Trophoblast cell (in vitro differentiated cells and primary cell): Measurements from ENCODE around the gene TUNAR.

ENCODE experiments used
- DNase-seq, 2 donors: peaks; one replicate each; pipeline ENCODE4 v3.0.0-alpha.2; 2016
- H2AFZ ChIP-seq: 2 replicates; pipeline ENCODE4 v1.6.1; 2013; ENCODE audit warnings: low read length, moderate library complexity, mild to moderate bottlenecking; ENCODE audit not compliant: insufficient read depth, poor library complexity
- H2AK5ac ChIP-seq: 2 replicates; pipeline ENCODE4 v1.6.1; 2013; ENCODE audit warnings: mild to moderate bottlenecking, low read length
- H2BK120ac ChIP-seq: 2 replicates; pipeline ENCODE4 v1.6.1; 2013; ENCODE audit warnings: low read length, mild to moderate bottlenecking, moderate library complexity; ENCODE audit not compliant: insufficient read depth, poor library complexity
- H2BK12ac ChIP-seq: 2 replicates; pipeline ENCODE4 v1.6.1; 2013; ENCODE audit warnings: mild to moderate bottlenecking, low read length, moderate library complexity
- H2BK5ac ChIP-seq: 2 replicates; pipeline ENCODE4 v1.6.1; 2013; ENCODE audit warnings: low read length, low read depth, moderate library complexity, mild to moderate bottlenecking; ENCODE audit not compliant: poor library complexity
- H3K14ac ChIP-seq: 2 replicates; pipeline ENCODE4 v1.6.1; 2013; ENCODE audit warnings: mild to moderate bottlenecking, low read length
- H3K18ac ChIP-seq: 2 replicates; pipeline ENCODE4 v1.6.1; 2013; ENCODE audit warnings: mild to moderate bottlenecking, low read length
- H3K23ac ChIP-seq: 2 replicates; pipeline ENCODE4 v1.6.1; 2013; ENCODE audit warnings: low read length
- H3K27ac ChIP-seq: 2 replicates; pipeline ENCODE4 v1.5.1; 2013; ENCODE audit warnings: low read depth, mild to moderate bottlenecking, inconsistent platforms, low read length, moderate library complexity
- H3K27me3 ChIP-seq: 2 replicates; pipeline ENCODE4 v1.6.1; 2013; ENCODE audit warnings: inconsistent platforms, mild to moderate bottlenecking, low read length, moderate library complexity; ENCODE audit not compliant: insufficient read depth
- H3K36me3 ChIP-seq, 2 experiments: 1 replicate in 1 of 2; 2 replicates in 1 of 2; pipeline ENCODE4 v1.6.1; 2013; ENCODE audit warnings: low read length in 2 of 2, mild to moderate bottlenecking in 2 of 2, moderate library complexity in 1 of 2; ENCODE audit not compliant: insufficient read depth in 2 of 2, control insufficient read depth in 1 of 2
- H3K4ac ChIP-seq: 2 replicates; pipeline ENCODE4 v1.6.1; 2013; ENCODE audit warnings: low read depth, mild to moderate bottlenecking, low read length, moderate library complexity
- H3K4me1 ChIP-seq, 2 experiments: 1 replicate in 1 of 2; 2 replicates in 1 of 2; pipeline ENCODE4 v1.6.1; 2013; ENCODE audit warnings: low read length in 2 of 2, mild to moderate bottlenecking in 2 of 2, moderate library complexity in 1 of 2; ENCODE audit not compliant: insufficient read depth in 2 of 2, control insufficient read depth in 1 of 2
- H3K4me2 ChIP-seq: 2 replicates; pipeline ENCODE4 v1.6.1; 2013; ENCODE audit warnings: inconsistent platforms, mild to moderate bottlenecking, low read length, moderate library complexity
- H3K4me3 ChIP-seq: 2 replicates; pipeline ENCODE4 v1.5.1; 2013; ENCODE audit warnings: mild to moderate bottlenecking, low read depth, low read length, inconsistent platforms
- H3K79me1 ChIP-seq: one replicate; pipeline ENCODE4 v1.6.1; 2013; ENCODE audit warnings: low read length
- H3K79me2 ChIP-seq: 2 replicates; pipeline ENCODE4 v1.6.1; 2013; ENCODE audit warnings: low read length, mild to moderate bottlenecking; ENCODE audit not compliant: control insufficient read depth, insufficient read depth, poor library complexity
- H3K9ac ChIP-seq: 2 replicates; pipeline ENCODE4 v1.6.1; 2013; ENCODE audit warnings: mild to moderate bottlenecking, low read length
- H3K9me3 ChIP-seq: 2 replicates; pipeline ENCODE4 v1.6.1; 2013; ENCODE audit warnings: low read depth, mild to moderate bottlenecking, control low read depth, inconsistent platforms, low read length; ENCODE audit not compliant: insufficient read depth
- H4K12ac ChIP-seq: 2 replicates; pipeline ENCODE4 v1.6.1; 2013; ENCODE audit warnings: low read depth, mild to moderate bottlenecking, low read length, moderate library complexity
- H4K8ac ChIP-seq: 2 replicates; pipeline ENCODE4 v1.6.1; 2013; ENCODE audit warnings: low read depth, mild to moderate bottlenecking, low read length, moderate library complexity
- H4K91ac ChIP-seq: one replicate; pipeline ENCODE4 v1.6.1; 2013; ENCODE audit warnings: low read depth, mild to moderate bottlenecking, low read length, moderate library complexity
- WGBS: extraction: QIAGEN DNeasy Blood & Tissue Kit; methylation state at CpG from one replicate; pipeline ENCODE4 v1.1.7; 2013; ENCODE audit warnings: missing lambda C conversion rate; ENCODE audit not compliant: insufficient read length, insufficient coverage; ENCODE audit errors: extremely low coverage; 5-methylcytosine and 5-hydroxymethylcytosine counted together

Gene TUNAR

DNA sequence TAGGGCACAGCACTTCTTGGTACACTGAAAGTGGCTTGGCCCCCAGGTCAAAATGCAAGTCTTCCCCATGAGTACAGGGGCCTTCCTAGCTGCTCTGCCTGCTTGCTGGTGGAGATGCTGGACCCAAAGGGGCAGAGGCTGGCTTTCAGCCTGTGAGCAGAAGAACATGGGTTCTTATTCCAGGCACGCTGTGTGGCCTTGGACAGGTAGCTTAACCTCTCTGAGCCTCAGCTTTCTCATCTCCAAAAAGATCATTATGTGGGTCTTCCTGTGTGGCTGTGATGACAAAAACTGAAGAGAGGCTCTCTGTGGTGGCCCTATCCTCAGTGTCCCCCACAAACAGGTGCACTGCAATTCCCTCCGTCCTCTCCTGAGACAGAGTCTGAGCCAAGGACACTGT, 45.6 kb upstream of the TUNAR start:
- Histone ChIP-seq H4K12ac (no peak overlapping the region), H2BK12ac (no peak overlapping the region), H4K8ac (no peak overlapping the region), H3K4me2 (no peak overlapping the region), H3K4ac (no peak overlapping the region), H3K27ac (no peak overlapping the region), H3K79me2 (no peaks in the 10 kb centered on the region), H3K18ac (no peak overlapping the region), H3K4me3 (no peak overlapping the region), H2BK120ac (no peak overlapping the region), H2AFZ (no peak overlapping the region), H3K27me3 (no peaks in the 10 kb centered on the region), H3K9me3 (peaks cover 5% of the 10 kb centered on the region), H3K4me1 (peaks cover 0 to 2% of the 10 kb centered on the region in 2 experiments), H2AK5ac (no peak overlapping the region), H3K9ac (no peak overlapping the region), H4K91ac (no peak overlapping the region), H3K14ac (no peak overlapping the region), H3K23ac (no peak overlapping the region), H2BK5ac (no peak overlapping the region), H3K36me3 (no peaks in the 10 kb centered on the region), H3K79me1 (no peaks in the 10 kb centered on the region)
- DNase-seq: no peak
- WGBS: no CpG with 5 or more reads among the region's 2 CpGs

DNA sequence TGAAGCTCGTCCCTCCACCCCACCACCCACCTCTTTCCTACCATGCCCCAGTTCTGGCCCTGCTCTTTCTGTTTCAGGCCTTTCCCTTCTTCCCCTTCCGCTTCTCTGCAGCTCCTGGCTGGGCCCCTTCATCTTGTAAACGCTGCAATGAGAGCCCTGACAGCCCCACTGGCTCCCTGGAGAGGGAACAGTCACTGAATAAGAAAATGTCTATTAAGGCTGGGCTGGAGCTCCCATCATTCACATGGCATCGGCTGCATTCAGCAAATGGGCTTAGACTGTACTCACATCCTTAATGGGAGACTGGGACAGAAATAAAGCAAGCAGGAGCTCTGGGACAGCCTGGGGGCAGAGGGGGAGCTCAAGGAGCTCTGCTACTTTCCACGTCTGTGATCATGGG, 45.2 kb upstream of the TUNAR start:
- H2AFZ ChIP-seq: no peak overlapping the region
- H3K4me3 ChIP-seq: no peak overlapping the region
- H3K36me3 ChIP-seq: no peaks in the 10 kb centered on the region
- H3K9ac ChIP-seq: no peak overlapping the region
- H3K14ac ChIP-seq: no peak overlapping the region
- peaks cover 5% of the 10 kb centered on the region for H3K9me3 ChIP-seq
- no peak overlapping the region for H2BK5ac ChIP-seq
- H4K12ac ChIP-seq: no peak overlapping the region
- no peak overlapping the region for H3K18ac ChIP-seq
- no peak for DNase-seq
- H2BK12ac ChIP-seq: no peak overlapping the region
- no peak overlapping the region for H2BK120ac ChIP-seq
- no peak overlapping the region for H3K4me2 ChIP-seq
- H3K79me1 ChIP-seq: no peaks in the 10 kb centered on the region
- no peaks in the 10 kb centered on the region for H3K27me3 ChIP-seq
- H2AK5ac ChIP-seq: no peak overlapping the region
- H3K27ac ChIP-seq: no peak overlapping the region
- no CpG with 5 or more reads among the region's 5 CpGs for WGBS
- H3K23ac ChIP-seq: no peak overlapping the region
- no peaks in the 10 kb centered on the region for H3K79me2 ChIP-seq
- H4K91ac ChIP-seq: no peak overlapping the region
- no peak overlapping the region for H3K4ac ChIP-seq
- no peak overlapping the region for H4K8ac ChIP-seq
- H3K4me1 ChIP-seq: peaks cover 0 to 2% of the 10 kb centered on the region in 2 experiments

DNA sequence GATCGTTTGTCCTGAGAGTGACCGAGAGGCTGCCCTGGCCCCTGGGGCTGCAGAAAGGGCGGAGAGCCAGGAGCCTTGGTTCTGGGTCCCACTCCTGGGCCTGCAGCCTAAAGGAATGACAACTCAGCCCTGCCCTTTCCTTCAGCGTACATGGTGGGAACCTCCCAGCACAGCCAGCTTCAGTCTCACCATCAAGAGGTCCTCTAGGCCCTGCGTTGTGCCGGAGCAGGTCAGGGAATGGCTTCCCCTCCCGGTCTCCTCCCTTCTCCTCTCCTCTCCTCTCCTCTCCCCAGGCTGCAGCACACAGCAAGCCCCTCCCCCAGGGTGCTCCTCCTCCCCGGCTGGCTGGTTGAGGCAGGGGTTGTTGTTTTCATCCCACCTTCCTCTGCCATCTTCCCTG, 44.6 kb upstream of the TUNAR start:
- no peak overlapping the region for H3K9ac ChIP-seq
- no peak overlapping the region for H2AFZ ChIP-seq
- H2BK120ac ChIP-seq: no peak overlapping the region
- H3K79me1 ChIP-seq: no peaks in the 10 kb centered on the region
- no peak overlapping the region for H2BK12ac ChIP-seq
- peaks cover 5% of the 10 kb centered on the region for H3K9me3 ChIP-seq
- H2BK5ac ChIP-seq: no peak overlapping the region
- H3K4ac ChIP-seq: no peak overlapping the region
- no peak for DNase-seq
- H3K4me1 ChIP-seq: peaks cover 0 to 2% of the 10 kb centered on the region in 2 experiments
- no peaks in the 10 kb centered on the region for H3K36me3 ChIP-seq
- H3K4me2 ChIP-seq: no peak overlapping the region
- H3K27ac ChIP-seq: no peak overlapping the region
- no peak overlapping the region for H3K14ac ChIP-seq
- no peaks in the 10 kb centered on the region for H3K27me3 ChIP-seq
- H4K91ac ChIP-seq: no peak overlapping the region
- H3K18ac ChIP-seq: no peak overlapping the region
- H3K23ac ChIP-seq: no peak overlapping the region
- no peak overlapping the region for H2AK5ac ChIP-seq
- no peak overlapping the region for H3K4me3 ChIP-seq
- no peak overlapping the region for H4K8ac ChIP-seq
- no peaks in the 10 kb centered on the region for H3K79me2 ChIP-seq
- no CpG with 5 or more reads among the region's 8 CpGs for WGBS
- no peak overlapping the region for H4K12ac ChIP-seq

DNA sequence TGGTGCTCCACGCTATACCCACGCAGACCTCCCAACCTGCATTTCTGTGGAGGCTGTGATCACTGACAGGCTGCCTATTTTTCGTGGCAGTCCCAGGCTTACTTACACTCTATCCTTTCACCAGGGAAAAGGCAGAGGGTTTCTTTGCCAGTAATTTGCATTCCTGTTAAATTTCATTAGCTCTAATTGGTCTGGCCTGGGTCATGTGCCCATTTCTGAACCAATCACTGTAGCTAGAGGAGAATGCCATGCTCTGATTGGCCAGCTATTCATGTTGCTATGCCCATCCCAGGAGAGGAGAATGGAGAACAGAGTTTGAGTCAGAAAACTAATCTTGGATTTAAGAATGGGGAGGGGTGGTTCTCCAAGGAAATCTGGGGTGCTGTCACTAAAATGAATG, 43.2 kb upstream of the TUNAR start:
- Histone ChIP-seq H4K91ac (no peak overlapping the region), H3K4ac (no peak overlapping the region), H2AK5ac (no peak overlapping the region), H3K36me3 (no peaks in the 10 kb centered on the region), H4K8ac (no peak overlapping the region), H3K4me3 (no peak overlapping the region), H3K18ac (no peak overlapping the region), H3K9ac (no peak overlapping the region), H3K79me2 (no peaks in the 10 kb centered on the region), H3K23ac (no peak overlapping the region), H3K4me1 (peaks cover 0 to 2% of the 10 kb centered on the region in 2 experiments), H3K4me2 (no peak overlapping the region), H2BK5ac (no peak overlapping the region), H2BK120ac (no peak overlapping the region), H3K9me3 (peaks cover 5% of the 10 kb centered on the region), H3K79me1 (no peaks in the 10 kb centered on the region), H3K14ac (no peak overlapping the region), H3K27ac (no peak overlapping the region), H3K27me3 (no peaks in the 10 kb centered on the region), H2BK12ac (no peak overlapping the region), H4K12ac (no peak overlapping the region), H2AFZ (no peak overlapping the region)
- no CpG with 5 or more reads among the region's 3 CpGs for WGBS
- DNase-seq: no peak
